ENCODE data around the gene ZSCAN5A.
"Not testable (repeated sequence)": the region's sequence is repeated elsewhere in the genome, so short reads cannot be mapped to it uniquely, and the experiment has no call there.

ZSCAN5A gene

DNA sequence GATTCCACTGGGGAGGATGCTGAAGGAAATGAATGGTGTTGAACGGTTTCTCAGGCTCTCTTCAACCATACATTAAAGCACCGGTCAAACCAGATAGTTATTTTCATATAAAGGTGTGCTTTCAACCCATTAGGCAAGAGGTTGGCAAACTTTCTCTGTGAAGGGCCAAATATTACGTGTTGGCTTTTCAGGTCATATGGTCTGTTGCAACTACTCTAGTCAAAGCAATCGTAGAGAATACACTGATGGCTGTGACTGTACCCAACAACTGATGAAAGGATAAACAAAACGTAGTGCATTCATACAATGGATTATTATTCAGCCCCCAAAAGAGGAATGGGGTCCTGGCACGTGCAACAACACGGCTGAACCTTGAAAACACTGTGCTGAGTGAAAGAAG lies 5.8 kb downstream of the ZSCAN5A start:
- no peak overlapping the region for H3K4me3 ChIP-seq (ENCODE audit: low read depth, low read length)
- H3K27ac ChIP-seq (ENCODE audit: extremely low read depth, low read depth, low read length), result no peak overlapping the region
- H3K36me3 ChIP-seq (ENCODE audit: control insufficient read depth in 2 of 2, insufficient read depth in 1 of 2, low read length in 2 of 2), result peaks cover 3 to 38% of the 10 kb centered on the region in 2 experiments; a peak in 2 of 3 replicates
- no peaks in the 10 kb centered on the region for H3K9me3 ChIP-seq (ENCODE audit: control insufficient read depth, insufficient read depth, low read depth, low read length)
- no peak for TF ChIP-seq SALL2 (tag by site-specific recombination; IDR thresholded peaks at IDR 0.05; ENCODE audit: borderline replicate concordance)
- CTCF ChIA-PET, result no interaction called here
- POLR2A ChIA-PET, result no interaction called here
- no peaks in the 10 kb centered on the region for H3K4me1 ChIP-seq (ENCODE audit: control insufficient read depth, insufficient read depth, low read length)

- POLR2A ChIA-PET; H3K4me3 ChIP-seq (ENCODE audit: low read depth, low read length); H3K4me1 ChIP-seq (ENCODE audit: control insufficient read depth, insufficient read depth, low read length); H3K27ac ChIP-seq (ENCODE audit: extremely low read depth, low read depth, low read length); H3K9me3 ChIP-seq (ENCODE audit: control insufficient read depth, insufficient read depth, low read depth, low read length); CTCF ChIA-PET: not testable (repeated sequence)
- peaks cover 3 to 33% of the 10 kb centered on the region in 2 experiments; a peak in 2 of 3 replicates for H3K36me3 ChIP-seq (ENCODE audit: control insufficient read depth in 2 of 2, insufficient read depth in 1 of 2, low read length in 2 of 2)
These were observed 7.6 kb downstream of the ZSCAN5A start for GRCh38 chr19:56307062-56307461.

- H3K4me3 ChIP-seq (ENCODE audit: low read depth, low read length), result no peak overlapping the region
- H3K36me3 ChIP-seq (ENCODE audit: control insufficient read depth in 2 of 2, insufficient read depth in 1 of 2, low read length in 2 of 2), result peaks cover 3 to 25% of the 10 kb centered on the region in 2 experiments; a peak in 2 of 3 replicates
- TF ChIP-seq ZNF10 (tag by site-specific recombination; IDR thresholded peaks at IDR 0.05) (no peak), ZNF701 (tag by site-specific recombination; IDR thresholded peaks at IDR 0.05) (no peak), ZNF324 (tag by site-specific recombination; IDR thresholded peaks at IDR 0.05) (no peak), ZNF610 (tag by site-specific recombination; IDR thresholded peaks at IDR 0.05; ENCODE audit: borderline replicate concordance) (no peak), ZSCAN16 (tag by site-specific recombination; IDR thresholded peaks at IDR 0.05) (no peak), ZNF677 (tag by site-specific recombination; IDR thresholded peaks at IDR 0.05) (no peak), ZNF133 (tag by site-specific recombination; IDR thresholded peaks at IDR 0.05) (no peak), ZFP69B (tag by site-specific recombination; IDR thresholded peaks at IDR 0.05) (no peak), ZSCAN23 (tag by site-specific recombination; IDR thresholded peaks at IDR 0.05) (no peak), SP7 (tag by site-specific recombination; IDR thresholded peaks at IDR 0.05) (no peak), ZNF660 (tag by site-specific recombination; IDR thresholded peaks at IDR 0.05) (no peak), ZNF555 (tag by site-specific recombination; conservative IDR thresholded peaks at IDR 0.05) (no peak), ZNF266 (tag by site-specific recombination; IDR thresholded peaks at IDR 0.05; ENCODE audit: low read depth) (no peak), ZSCAN4 (tag by site-specific recombination; IDR thresholded peaks at IDR 0.05) (no peak), ZNF292 (tag by site-specific recombination; IDR thresholded peaks at IDR 0.05; ENCODE audit: borderline replicate concordance, low read depth) (no peak)
- TF ChIP-seq, protein P1, sequence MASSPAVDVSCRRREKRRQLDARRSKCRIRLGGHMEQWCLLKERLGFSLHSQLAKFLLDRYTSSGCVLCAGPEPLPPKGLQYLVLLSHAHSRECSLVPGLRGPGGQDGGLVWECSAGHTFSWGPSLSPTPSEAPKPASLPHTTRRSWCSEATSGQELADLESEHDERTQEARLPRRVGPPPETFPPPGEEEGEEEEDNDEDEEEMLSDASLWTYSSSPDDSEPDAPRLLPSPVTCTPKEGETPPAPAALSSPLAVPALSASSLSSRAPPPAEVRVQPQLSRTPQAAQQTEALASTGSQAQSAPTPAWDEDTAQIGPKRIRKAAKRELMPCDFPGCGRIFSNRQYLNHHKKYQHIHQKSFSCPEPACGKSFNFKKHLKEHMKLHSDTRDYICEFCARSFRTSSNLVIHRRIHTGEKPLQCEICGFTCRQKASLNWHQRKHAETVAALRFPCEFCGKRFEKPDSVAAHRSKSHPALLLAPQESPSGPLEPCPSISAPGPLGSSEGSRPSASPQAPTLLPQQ (tag by site-specific recombination; IDR thresholded peaks at IDR 0.05), result no peak
- TF ChIP-seq, protein P2, sequence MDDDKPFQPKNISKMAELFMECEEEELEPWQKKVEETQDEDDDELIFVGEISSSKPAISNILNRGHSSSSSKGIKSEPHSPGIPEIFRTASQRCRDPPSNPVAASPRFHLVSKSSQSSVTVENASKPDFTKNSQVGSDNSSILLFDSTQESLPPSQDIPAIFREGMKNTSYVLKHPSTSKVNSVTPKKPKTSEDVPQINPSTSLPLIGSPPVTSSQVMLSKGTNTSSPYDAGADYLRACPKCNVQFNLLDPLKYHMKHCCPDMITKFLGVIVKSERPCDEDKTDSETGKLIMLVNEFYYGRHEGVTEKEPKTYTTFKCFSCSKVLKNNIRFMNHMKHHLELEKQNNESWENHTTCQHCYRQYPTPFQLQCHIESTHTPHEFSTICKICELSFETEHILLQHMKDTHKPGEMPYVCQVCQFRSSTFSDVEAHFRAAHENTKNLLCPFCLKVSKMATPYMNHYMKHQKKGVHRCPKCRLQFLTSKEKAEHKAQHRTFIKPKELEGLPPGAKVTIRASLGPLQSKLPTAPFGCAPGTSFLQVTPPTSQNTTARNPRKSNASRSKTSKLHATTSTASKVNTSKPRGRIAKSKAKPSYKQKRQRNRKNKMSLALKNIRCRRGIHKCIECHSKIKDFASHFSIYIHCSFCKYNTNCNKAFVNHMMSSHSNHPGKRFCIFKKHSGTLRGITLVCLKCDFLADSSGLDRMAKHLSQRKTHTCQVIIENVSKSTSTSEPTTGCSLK (tag by site-specific recombination; IDR thresholded peaks at IDR 0.05), result no peak
- POLR2A ChIA-PET, result no interaction called here
- CTCF ChIA-PET, result interaction anchor here (1.2 kb wide), 1 partner anchor 27 kb away, joined by 6 read pairs; no protein-coding TSS in a partner anchor
- H3K9me3 ChIP-seq (ENCODE audit: control insufficient read depth, insufficient read depth, low read depth, low read length), result no peaks in the 10 kb centered on the region
- H3K27ac ChIP-seq (ENCODE audit: extremely low read depth, low read depth, low read length), result no peak overlapping the region
- H3K4me1 ChIP-seq (ENCODE audit: control insufficient read depth, insufficient read depth, low read length), result no peaks in the 10 kb centered on the region
These were observed 8.6 kb downstream of the ZSCAN5A start for GRCh38 chr19:56306016-56306415.
